Right forelimb (tissue), 1 donor: ENCODE data around the gene RALGAPA2.

ENCODE experiments used
- DNase-seq: peaks from one replicate; pipeline ENCODE4 v3.0.0-alpha.2; 2018

Gene RALGAPA2

GRCh38 chr20:20528861-20529260, 183.6 kb downstream of the RALGAPA2 start:
- DNase-seq, result no peak

GRCh38 chr20:20527661-20528060, 184.8 kb downstream of the RALGAPA2 start:
- no peak for DNase-seq

- no peak for DNase-seq
Observed at GRCh38 chr20:20525756-20526155, 186.7 kb downstream of the RALGAPA2 start.

- no peak for DNase-seq
Observed at GRCh38 chr20:20525214-20525613, 187.2 kb downstream of the RALGAPA2 start.

GRCh38 chr20:20524756-20525155, 187.7 kb downstream of the RALGAPA2 start:
- no peak for DNase-seq

GRCh38 chr20:20521736-20522135, 190.7 kb downstream of the RALGAPA2 start:
- DNase-seq, result no peak

- no peak for DNase-seq
Observed at GRCh38 chr20:20520776-20521175, 191.7 kb downstream of the RALGAPA2 start.

GRCh38 chr20:20519269-20519668, 193.2 kb downstream of the RALGAPA2 start:
- no peak for DNase-seq

GRCh38 chr20:20518263-20518662, 194.2 kb downstream of the RALGAPA2 start:
- no peak for DNase-seq

GRCh38 chr20:20517296-20517695, 195.1 kb downstream of the RALGAPA2 start:
- no peak for DNase-seq

- DNase-seq, result no peak
Observed at GRCh38 chr20:20513720-20514119, 198.7 kb downstream of the RALGAPA2 start.

GRCh38 chr20:20505554-20505953, 206.9 kb downstream of the RALGAPA2 start:
- no peak for DNase-seq

- DNase-seq, result no peak
Observed at GRCh38 chr20:20503777-20504530, 208.5 kb downstream of the RALGAPA2 start.

GRCh38 chr20:20501128-20501527, 211.3 kb downstream of the RALGAPA2 start:
- no peak for DNase-seq

GRCh38 chr20:20500312-20500711, 212.1 kb downstream of the RALGAPA2 start:
- no peak for DNase-seq

- no peak for DNase-seq
Observed at GRCh38 chr20:20499439-20499838, 213.0 kb downstream of the RALGAPA2 start.

GRCh38 chr20:20498076-20498861, 214.2 kb downstream of the RALGAPA2 start:
- DNase-seq, result no peak

- DNase-seq, result no peak
Observed at GRCh38 chr20:20497242-20497978, 215.0 kb downstream of the RALGAPA2 start.

GRCh38 chr20:20495729-20496503, 216.5 kb downstream of the RALGAPA2 start:
- DNase-seq, result no peak

GRCh38 chr20:20493701-20494100, 218.7 kb downstream of the RALGAPA2 start:
- DNase-seq, result no peak

GRCh38 chr20:20492521-20493332, 219.7 kb downstream of the RALGAPA2 start:
- DNase-seq, result no peak

GRCh38 chr20:20491784-20492264, 220.6 kb downstream of the RALGAPA2 start:
- DNase-seq, result no peak
